CD4-positive, alpha-beta T cell treated with Interleukin-4 for 1 hour (primary cell): ENCODE measurements around the gene SLC22A23.
"Not testable (repeated sequence)": the region's sequence is repeated elsewhere in the genome, so short reads cannot be mapped to it uniquely, and the experiment has no call there.

Experiments used
- DNase-seq, 2 donors: peaks; one replicate each; pipeline ENCODE4 v3.0.0-alpha.2; 2020 to 2022

SLC22A23 gene

DNA sequence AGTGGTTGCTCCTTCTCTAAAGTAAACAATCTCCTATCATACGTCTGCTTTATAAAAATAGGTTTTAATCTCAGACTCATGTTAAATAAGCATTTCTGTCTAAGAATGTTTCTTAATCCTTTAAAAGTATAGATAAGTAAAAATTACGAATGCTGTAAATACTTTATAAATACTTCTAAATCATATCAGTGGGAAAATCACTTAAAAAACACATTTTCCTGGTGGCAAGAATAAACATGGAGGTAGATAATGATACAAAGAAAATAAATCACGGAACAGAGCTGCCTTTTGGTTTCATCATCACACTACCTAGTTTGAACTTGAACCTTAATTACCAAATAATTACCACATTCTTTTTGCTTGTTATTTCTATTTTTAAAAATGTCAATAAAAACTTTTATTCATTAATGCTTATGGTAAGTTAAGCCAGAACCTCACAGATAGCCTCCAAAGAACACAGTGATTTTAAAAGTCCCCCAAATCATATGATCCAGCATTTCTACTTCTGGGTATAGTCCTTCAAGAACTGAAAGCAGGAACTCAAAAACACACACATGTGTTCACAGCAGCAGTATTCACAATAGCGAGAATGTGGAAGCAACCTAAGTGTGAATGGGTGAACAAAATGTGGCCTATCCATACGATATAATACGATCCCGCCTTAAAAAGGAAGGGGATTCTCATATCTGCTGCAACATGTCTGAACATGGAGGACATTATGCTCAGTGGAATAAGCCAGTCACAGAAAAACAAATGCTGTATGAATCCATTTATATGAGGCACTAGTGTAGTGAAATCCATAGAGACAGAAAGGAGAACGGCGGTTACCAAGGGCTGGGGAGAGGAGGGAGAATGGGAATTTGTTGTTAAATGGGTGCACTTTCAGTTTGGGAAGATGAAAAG, 72.4 kb downstream of the SLC22A23 start:
- DNase-seq, result no peak

DNA sequence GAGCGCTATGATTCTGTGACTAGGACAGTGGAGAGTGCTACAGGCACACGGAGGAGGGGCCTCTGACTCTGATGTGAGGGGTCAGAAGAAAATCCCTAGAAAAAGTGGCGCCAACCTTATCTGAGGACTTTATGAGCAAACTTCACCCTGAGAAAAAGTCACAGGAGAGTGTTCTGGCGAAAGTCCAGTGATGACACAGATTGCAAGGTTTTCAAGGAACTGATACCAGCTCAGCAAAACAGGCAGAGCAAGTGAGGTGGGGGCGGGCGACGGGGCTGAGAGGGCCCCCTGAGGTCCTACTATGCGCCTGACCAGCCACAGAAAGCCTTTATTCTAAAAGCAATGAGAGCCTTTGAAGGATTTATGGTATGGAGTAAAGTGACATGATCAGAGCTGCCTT, 73.3 kb downstream of the SLC22A23 start:
- DNase-seq, result no peak

- DNase-seq, result no peak
These were observed 74.2 kb downstream of the SLC22A23 start for GRCh38 chr6:3382326-3383279.

DNA sequence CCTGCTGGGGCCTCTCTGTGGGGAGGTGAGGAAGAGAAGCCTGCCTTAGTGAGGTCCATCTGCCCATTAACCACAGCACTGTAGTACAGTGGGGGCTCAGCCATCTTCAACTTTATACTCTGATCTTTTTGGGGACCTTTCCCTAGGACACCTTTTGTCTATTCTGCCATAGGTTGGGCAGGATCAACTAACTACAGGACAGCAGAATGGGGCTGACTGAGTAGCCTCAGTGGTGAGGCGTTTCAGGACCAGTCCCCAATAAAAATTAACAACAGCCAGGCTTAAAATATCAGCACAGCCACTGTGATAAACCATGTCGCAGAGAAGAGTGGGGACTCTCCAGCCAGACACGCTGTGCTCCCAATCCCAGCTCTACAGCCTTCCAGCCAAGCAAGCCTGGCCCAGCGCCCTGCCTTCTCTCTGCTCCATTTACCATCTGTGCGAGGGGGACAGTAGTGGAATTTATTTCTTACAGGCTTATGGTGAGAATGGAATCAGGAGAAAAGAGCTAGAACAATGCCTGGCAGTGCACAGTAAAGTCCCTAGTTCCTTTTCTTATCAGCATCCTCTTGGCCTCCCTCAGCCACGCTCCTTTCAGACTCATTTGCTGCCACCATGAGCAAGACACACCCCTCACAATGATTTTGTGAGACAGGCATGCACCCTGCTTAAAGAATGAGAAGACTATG, 75.5 kb downstream of the SLC22A23 start:
- no peak for DNase-seq

- DNase-seq, result no peak
These were observed 76.3 kb downstream of the SLC22A23 start for GRCh38 chr6:3380344-3381232.

DNA sequence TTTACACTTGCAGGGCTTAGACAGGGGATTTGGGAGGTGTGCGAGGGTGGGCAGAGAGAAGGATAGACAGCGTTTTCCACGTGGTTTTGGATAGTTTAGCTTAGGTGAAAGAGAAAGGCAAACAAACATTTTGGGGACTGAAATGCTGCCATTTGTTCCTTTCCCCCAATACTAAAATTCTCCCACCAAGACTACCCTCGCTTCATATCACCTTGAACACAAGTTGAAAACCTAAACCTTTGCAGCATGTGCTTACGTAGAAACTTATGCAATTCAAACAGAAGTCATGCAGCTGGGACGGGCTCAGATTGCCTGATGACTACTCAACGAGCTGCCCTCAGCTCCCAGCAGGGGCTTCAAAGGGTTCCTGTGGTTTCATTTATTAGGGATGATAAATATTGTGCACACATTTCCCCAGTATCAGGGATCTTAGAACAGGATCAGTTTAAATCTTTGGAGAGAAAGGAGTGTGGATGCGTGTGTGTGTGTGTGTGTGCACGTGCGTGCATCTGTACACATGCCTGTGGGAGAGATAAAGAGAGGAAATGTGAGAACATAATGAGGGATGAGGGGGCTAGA, 77.3 kb downstream of the SLC22A23 start:
- DNase-seq, result no peak

- not testable (repeated sequence) for DNase-seq
These were observed 78.0 kb downstream of the SLC22A23 start for GRCh38 chr6:3378808-3379207.

- DNase-seq, result peak; percentile 20 to 71
These were observed 78.5 kb downstream of the SLC22A23 start for GRCh38 chr6:3378398-3378782.

GRCh38 chr6:3377536-3378397, 79.1 kb downstream of the SLC22A23 start:
- no peak for DNase-seq

- DNase-seq, result no peak
These were observed 79.8 kb downstream of the SLC22A23 start for GRCh38 chr6:3376893-3377535.

- no peak for DNase-seq
These were observed 80.8 kb downstream of the SLC22A23 start for GRCh38 chr6:3376064-3376463.

GRCh38 chr6:3373597-3374203, 83.2 kb downstream of the SLC22A23 start:
- no peak for DNase-seq

GRCh38 chr6:3372912-3373554, 83.8 kb downstream of the SLC22A23 start:
- no peak for DNase-seq

GRCh38 chr6:3372184-3372846, 84.5 kb downstream of the SLC22A23 start:
- no peak for DNase-seq

DNA sequence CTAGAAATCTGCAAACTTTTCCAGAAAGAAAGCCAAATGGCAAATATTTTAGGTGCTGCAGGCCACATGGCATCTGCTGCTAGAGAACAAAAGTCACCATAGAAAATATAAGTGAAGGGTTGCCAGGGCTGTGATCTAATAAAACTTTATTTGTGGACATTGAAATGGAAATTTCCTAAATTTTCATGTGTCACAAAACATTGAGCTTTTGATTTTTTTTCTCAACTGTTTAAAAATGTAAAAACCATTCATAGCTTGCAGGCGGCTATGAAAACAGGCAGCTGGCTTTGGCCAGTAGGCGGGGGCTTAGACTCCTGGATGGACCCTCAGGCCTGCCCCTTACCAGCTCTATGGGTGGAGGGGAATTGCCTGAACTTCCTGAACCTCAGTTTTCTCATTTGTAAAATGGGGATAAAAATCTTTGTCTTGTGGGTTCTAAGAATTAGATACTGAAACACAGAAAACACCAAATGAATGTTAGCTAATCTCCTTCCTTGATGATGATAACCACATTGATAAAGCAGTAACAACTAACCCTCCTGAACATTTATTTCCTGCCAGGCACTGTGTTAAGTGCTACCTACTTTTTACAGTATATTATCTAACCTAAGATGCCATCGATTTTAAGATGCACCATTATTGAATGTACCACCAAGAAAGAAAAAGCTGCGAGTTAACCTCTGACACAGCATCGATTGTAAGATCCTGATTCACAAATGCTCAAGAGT, 85.5 kb downstream of the SLC22A23 start:
- peak in 1 of 2 donors; percentile 37 for DNase-seq

- DNase-seq, result peak; percentile 50 to 72
These were observed 86.3 kb downstream of the SLC22A23 start for GRCh38 chr6:3370361-3371221.

DNA sequence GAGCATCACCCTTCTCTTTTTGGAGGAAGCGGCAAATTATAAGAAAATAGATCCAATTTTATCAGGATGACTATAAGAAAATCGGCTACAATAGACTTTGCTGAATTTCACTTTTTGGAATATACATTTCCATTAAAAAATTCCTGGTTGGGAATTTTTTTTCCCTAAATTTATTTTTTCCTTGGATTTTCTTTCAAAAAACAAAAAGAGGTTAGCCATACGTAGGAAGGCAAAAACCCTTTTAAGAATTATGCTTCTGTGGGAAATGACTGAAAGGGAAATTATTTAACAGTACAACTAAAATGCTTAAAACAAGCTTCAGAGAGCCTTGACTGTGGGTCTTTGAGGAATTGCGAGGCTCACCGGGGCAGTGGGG, 86.9 kb downstream of the SLC22A23 start:
- no peak for DNase-seq
